Fibroblast of upper back skin (primary cell): ENCODE measurements around the gene OR4B1.

ENCODE experiments used
- DNase-seq: peaks from one replicate; pipeline ENCODE4 v3.0.0-alpha.2; 2013

The OR4B1 gene

DNA sequence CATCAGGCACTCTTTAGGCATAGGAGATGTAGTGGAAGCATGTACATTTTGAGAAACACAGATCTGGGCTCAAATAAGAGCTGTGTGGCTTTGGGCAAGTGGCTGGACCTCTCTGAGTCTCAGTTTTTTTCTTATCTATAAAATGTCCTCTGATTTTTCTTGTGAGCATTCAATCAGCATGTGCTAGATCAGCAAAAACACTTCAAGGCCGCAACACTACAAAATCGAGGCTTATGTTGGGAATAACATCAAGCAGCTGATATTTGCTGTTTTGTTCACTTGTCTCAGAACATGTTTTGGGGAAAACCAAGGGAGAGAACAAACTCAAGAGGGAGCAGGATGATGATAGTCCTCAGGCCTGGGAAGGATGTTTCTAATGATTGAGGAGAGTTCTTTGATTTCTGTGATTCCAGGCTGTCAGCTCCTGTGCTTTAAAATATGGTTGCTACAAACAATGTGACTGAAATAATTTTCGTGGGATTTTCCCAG, 46.9 kb downstream of the OR4B1 start, which contains the start of gene OR4X1:
Gene OR4X1, plus strand, starts transcription at position 439 of the 489 bp plus-strand sequence. Its CDS starts 0 bp downstream, at position 439.
- DNase-seq: no peak
